Fibroblast of lung (primary cell): ENCODE results near the gene SNAPC2. TPM values are rescaled to one million over a fixed set of nuclear protein-coding genes. Genes with fewer than 3 reads are reported as not detected.
A peak's percentile ranks its signal among the peaks of the same experiment; 100 is the strongest.

ENCODE experiments used
- DNase-seq, 2 donors: peaks; one replicate each; pipeline versions ENCODE4 v3.0.0 to v3.0.0-alpha.2; 2010; ENCODE audit warnings: low read depth in 2 of 2
- H2AFZ ChIP-seq: 2 replicates; pipeline ENCODE4 v1.5.1; 2012; ENCODE audit warnings: low read length, control low read depth, inconsistent platforms
- H3K27ac ChIP-seq: 2 replicates; pipeline ENCODE4 v1.5.1; 2011; ENCODE audit warnings: low read length, control low read depth; ENCODE audit not compliant: insufficient read depth
- H3K27me3 ChIP-seq: 2 replicates; pipeline ENCODE4 v1.5.1; 2011; ENCODE audit warnings: mild to moderate bottlenecking, low read length; ENCODE audit not compliant: control insufficient read depth, insufficient read depth
- H3K36me3 ChIP-seq: 2 replicates; pipeline ENCODE4 v1.5.1; 2011; ENCODE audit warnings: low read length; ENCODE audit not compliant: control insufficient read depth, insufficient read depth
- H3K4me1 ChIP-seq: 2 replicates; pipeline ENCODE4 v1.5.1; 2011; ENCODE audit warnings: low read length; ENCODE audit not compliant: control insufficient read depth, insufficient read depth; ENCODE audit errors: extremely low read depth
- H3K4me2 ChIP-seq: 2 replicates; pipeline ENCODE4 v1.5.1; 2011; ENCODE audit warnings: low read length, control low read depth; ENCODE audit not compliant: insufficient read depth; ENCODE audit errors: extremely low read depth
- H3K4me3 ChIP-seq, 4 experiments: fragments of 200-600 bp in 1 of 4; sonication (generic) in 1 of 4; replicated peaks in 1 of 4; 2 replicates each; pipeline ENCODE4 v1.5.1; 2011 to 2016; ENCODE audit warnings: low read length in 4 of 4, low read depth in 3 of 4, mild to moderate bottlenecking in 3 of 4, control low read depth in 2 of 4, inconsistent platforms in 1 of 4, mixed read lengths in 1 of 4; ENCODE audit not compliant: insufficient read depth in 1 of 4; ENCODE audit errors: control extremely low read depth in 1 of 4
- H3K79me2 ChIP-seq: 2 replicates; pipeline ENCODE4 v1.5.1; 2012; ENCODE audit warnings: mild to moderate bottlenecking, low read length, inconsistent platforms; ENCODE audit not compliant: control insufficient read depth, insufficient read depth
- H3K9ac ChIP-seq: 2 replicates; pipeline ENCODE4 v1.5.1; 2011; ENCODE audit warnings: mild to moderate bottlenecking, low read length, control low read depth; ENCODE audit not compliant: insufficient read depth
- H3K9me3 ChIP-seq: 2 replicates; pipeline ENCODE4 v1.5.1; 2012; ENCODE audit warnings: low read depth, low read length; ENCODE audit not compliant: control insufficient read depth, insufficient read depth
- H4K20me1 ChIP-seq: 2 replicates; pipeline ENCODE4 v1.5.1; 2011; ENCODE audit warnings: low read length; ENCODE audit not compliant: control insufficient read depth, insufficient read depth; ENCODE audit errors: extremely low read depth
- EZH2 ChIP-seq: IDR thresholded peaks from 2 replicates; pipeline ENCODE4 v1.5.1; 2012; ENCODE audit warnings: low read length, control low read depth, mild to moderate bottlenecking; ENCODE audit errors: missing control alignments
- polyA plus RNA-seq, 2 donors: library from polyadenylated mRNA; depleted of rRNA in 1 of 2; stranded (reverse) in 1 of 2; unstranded in 1 of 2; fragments of >200 nt; gene quantifications; 2 replicates each; pipeline ENCODE4 v1.2.1, GENCODE V29; 2011 to 2012; ENCODE audit warnings: missing spikeins in 1 of 2
- total RNA-seq: library from RNA; depleted of rRNA; stranded (reverse); fragments of >200 nt; gene quantifications from 2 replicates; pipeline ENCODE4 v1.2.1, GENCODE V29; 2014
- TF ChIP-seq, protein P1 (sequence below), 2 donors: IDR thresholded peaks in 1 of 2; conservative IDR thresholded peaks in 1 of 2; 1 replicate in 1 of 2; 2 replicates in 1 of 2; pipeline ENCODE4 v1.5.1; 2011 to 2012; ENCODE audit warnings: low read length in 2 of 2, control low read depth in 1 of 2, inconsistent platforms in 1 of 2, low read depth in 1 of 2, mild to moderate bottlenecking in 1 of 2

The SNAPC2 gene
- total and polyA plus RNA-seq, 2 donors (not counting 1 experiment from before 2014, with no cell fraction given) = 11.4 to 13.4 TPM

GRCh38 chr19:7901337-7901736 lies 18.8 kb upstream of the SNAPC2 start:
- no peaks in the 10 kb centered on the region for H3K9me3 ChIP-seq
- no peaks in the 10 kb centered on the region for H4K20me1 ChIP-seq
- H3K4me1 ChIP-seq = peaks cover 6% of the 10 kb centered on the region
- H3K36me3 ChIP-seq = peaks cover 5% of the 10 kb centered on the region
- no peak overlapping the region for H3K4me3 ChIP-seq
- no peak overlapping the region for H2AFZ ChIP-seq
- no peak for DNase-seq
- no peak overlapping the region for H3K9ac ChIP-seq
- peaks cover 23% of the 10 kb centered on the region for H3K79me2 ChIP-seq
- H3K27ac ChIP-seq = no peak overlapping the region
- no peak overlapping the region for H3K4me2 ChIP-seq
- TF ChIP-seq, protein P1, sequence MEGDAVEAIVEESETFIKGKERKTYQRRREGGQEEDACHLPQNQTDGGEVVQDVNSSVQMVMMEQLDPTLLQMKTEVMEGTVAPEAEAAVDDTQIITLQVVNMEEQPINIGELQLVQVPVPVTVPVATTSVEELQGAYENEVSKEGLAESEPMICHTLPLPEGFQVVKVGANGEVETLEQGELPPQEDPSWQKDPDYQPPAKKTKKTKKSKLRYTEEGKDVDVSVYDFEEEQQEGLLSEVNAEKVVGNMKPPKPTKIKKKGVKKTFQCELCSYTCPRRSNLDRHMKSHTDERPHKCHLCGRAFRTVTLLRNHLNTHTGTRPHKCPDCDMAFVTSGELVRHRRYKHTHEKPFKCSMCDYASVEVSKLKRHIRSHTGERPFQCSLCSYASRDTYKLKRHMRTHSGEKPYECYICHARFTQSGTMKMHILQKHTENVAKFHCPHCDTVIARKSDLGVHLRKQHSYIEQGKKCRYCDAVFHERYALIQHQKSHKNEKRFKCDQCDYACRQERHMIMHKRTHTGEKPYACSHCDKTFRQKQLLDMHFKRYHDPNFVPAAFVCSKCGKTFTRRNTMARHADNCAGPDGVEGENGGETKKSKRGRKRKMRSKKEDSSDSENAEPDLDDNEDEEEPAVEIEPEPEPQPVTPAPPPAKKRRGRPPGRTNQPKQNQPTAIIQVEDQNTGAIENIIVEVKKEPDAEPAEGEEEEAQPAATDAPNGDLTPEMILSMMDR (conservative IDR thresholded peaks at IDR 0.05 in 1 of 2, IDR thresholded peaks at IDR 0.05 in 1 of 2; ENCODE audit: low read depth in 1 of 2, low read length in 2 of 2) = no peak
- TF ChIP-seq EZH2 = no peak
- H3K27me3 ChIP-seq = no peaks in the 10 kb centered on the region

GRCh38 chr19:7902796-7903243 lies 17.3 kb upstream of the SNAPC2 start:
- H3K36me3 ChIP-seq = peaks cover 7% of the 10 kb centered on the region
- H3K79me2 ChIP-seq = peaks cover 29% of the 10 kb centered on the region
- H3K4me3 ChIP-seq = peak overlapping the region; percentile 55 to 76 (median 65)
- peak overlapping the region; percentile 90 for H3K4me2 ChIP-seq
- TF ChIP-seq EZH2 = no peak
- TF ChIP-seq, protein P1 (conservative IDR thresholded peaks at IDR 0.05 in 1 of 2, IDR thresholded peaks at IDR 0.05 in 1 of 2; ENCODE audit: low read depth in 1 of 2, low read length in 2 of 2) = no peak
- no peak for DNase-seq
- peak overlapping the region; percentile 57 for H3K27ac ChIP-seq
- H3K9ac ChIP-seq = peak overlapping the region; percentile 41
- H3K27me3 ChIP-seq = no peaks in the 10 kb centered on the region
- H4K20me1 ChIP-seq = no peaks in the 10 kb centered on the region
- H3K4me1 ChIP-seq = peaks cover 6% of the 10 kb centered on the region
- peak overlapping the region; percentile 62 for H2AFZ ChIP-seq
- H3K9me3 ChIP-seq = no peaks in the 10 kb centered on the region

GRCh38 chr19:7903244-7904073 lies 16.7 kb upstream of the SNAPC2 start, which contains the start of gene MAP2K7:
TSS of gene MAP2K7 (plus strand) at chr19:7903877. CDS start at chr19:7903945, 68 bp downstream.
- H3K27me3 ChIP-seq = no peaks in the 10 kb centered on the region
- H3K27ac ChIP-seq = peak within 1 kb of the TSS; percentile 86
- peak within 1 kb of the TSS; percentile 78 to 88 (median 85) for H3K4me3 ChIP-seq
- peaks cover 7% of the 10 kb centered on the region for H3K36me3 ChIP-seq
- peak; percentile 95 to 99 for DNase-seq
- peak within 1 kb of the TSS; percentile 62 for H2AFZ ChIP-seq
- peaks cover 29% of the 10 kb centered on the region for H3K79me2 ChIP-seq
- no peaks in the 10 kb centered on the region for H3K9me3 ChIP-seq
- H3K9ac ChIP-seq = peak within 1 kb of the TSS; percentile 88
- TF ChIP-seq, protein P1 (conservative IDR thresholded peaks at IDR 0.05 in 1 of 2, IDR thresholded peaks at IDR 0.05 in 1 of 2; ENCODE audit: low read depth in 1 of 2, low read length in 2 of 2) = peak; percentile 31 to 59
- no peak for TF ChIP-seq EZH2
- H4K20me1 ChIP-seq = no peaks in the 10 kb centered on the region
- H3K4me2 ChIP-seq = peak within 1 kb of the TSS; percentile 95
- peaks cover 6% of the 10 kb centered on the region for H3K4me1 ChIP-seq
